Activated CD4-positive, alpha-beta T cell treated with anti-CD3 and anti-CD28 coated beads for 1 hour (primary cell): ENCODE data around the gene CLEC17A.

Source experiments
- DNase-seq: peaks from one replicate; pipeline ENCODE4 v3.0.0-alpha.2; 2020

CLEC17A gene

GRCh38 chr19:14655726-14656125, 72.8 kb downstream of the CLEC17A start:
- no peak for DNase-seq

- no peak for DNase-seq
Measured at GRCh38 chr19:14659874-14660489, 77.1 kb downstream of the CLEC17A start.

DNA sequence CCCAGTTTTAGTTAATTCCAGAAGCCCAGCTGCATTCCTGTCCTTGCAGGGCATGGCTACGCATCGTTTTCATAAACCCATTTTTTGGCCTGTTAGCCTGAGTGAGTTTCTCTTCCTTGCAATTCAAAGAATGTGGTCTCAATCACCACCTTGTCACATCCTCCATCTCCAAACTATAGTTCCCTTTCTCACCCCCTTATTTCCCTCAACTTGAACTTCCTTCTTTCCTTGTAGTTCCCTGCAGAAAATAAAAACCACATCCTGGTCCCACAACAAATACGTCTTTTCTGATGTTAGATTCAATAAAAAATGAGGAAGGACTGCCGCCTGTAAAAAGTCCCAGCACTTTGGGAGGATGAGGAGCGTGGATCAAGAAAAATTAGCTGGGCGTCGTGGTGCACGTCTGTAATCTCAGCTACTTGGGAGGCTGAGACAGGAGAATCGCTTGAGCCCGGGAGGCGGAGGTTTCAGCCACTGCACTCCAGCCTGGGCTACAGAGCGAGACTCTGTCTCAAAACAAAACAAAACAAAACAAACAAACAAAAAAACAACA, 78.6 kb downstream of the CLEC17A start:
- no peak for DNase-seq
